OCI-LY3 (cell line): ENCODE measurements around the gene PET117.

ENCODE experiments used
- EZH2phosphoT487 ChIP-seq: fragments of 200-600 bp; shearing (Covaris generic); IDR thresholded peaks from 2 replicates; pipeline ENCODE4 v1.6.1; 2018; ENCODE audit warnings: antibody characterized with exemption, mixed run types, low read depth
- TF ChIP-seq, protein P1 (sequence below): fragments of 200-600, 300-600 bp; sonication (generic); IDR thresholded peaks from 2 replicates; pipeline ENCODE4 v1.5.1; 2014; ENCODE audit warnings: antibody characterized with exemption, low read length, low read depth

DNA sequence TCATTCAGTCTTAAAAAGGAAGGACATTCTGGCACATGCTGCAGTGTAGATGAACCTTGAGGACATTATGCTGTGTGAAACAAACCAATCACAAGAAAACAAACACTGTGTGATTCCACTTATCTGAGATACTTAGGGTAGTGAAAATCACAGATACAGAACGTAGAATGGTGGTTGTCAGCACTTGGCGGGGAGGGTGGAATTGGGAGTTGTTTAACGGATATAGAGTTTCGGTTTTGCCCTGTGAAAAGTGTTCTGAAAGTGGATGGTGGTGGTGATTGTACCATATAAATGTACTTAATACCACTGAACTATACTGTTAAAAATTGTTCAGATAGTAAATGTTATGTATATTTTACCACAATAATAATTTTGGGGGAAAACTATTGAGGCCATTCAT lies 18.4 kb downstream of the PET117 start:
- TF ChIP-seq, protein P1, sequence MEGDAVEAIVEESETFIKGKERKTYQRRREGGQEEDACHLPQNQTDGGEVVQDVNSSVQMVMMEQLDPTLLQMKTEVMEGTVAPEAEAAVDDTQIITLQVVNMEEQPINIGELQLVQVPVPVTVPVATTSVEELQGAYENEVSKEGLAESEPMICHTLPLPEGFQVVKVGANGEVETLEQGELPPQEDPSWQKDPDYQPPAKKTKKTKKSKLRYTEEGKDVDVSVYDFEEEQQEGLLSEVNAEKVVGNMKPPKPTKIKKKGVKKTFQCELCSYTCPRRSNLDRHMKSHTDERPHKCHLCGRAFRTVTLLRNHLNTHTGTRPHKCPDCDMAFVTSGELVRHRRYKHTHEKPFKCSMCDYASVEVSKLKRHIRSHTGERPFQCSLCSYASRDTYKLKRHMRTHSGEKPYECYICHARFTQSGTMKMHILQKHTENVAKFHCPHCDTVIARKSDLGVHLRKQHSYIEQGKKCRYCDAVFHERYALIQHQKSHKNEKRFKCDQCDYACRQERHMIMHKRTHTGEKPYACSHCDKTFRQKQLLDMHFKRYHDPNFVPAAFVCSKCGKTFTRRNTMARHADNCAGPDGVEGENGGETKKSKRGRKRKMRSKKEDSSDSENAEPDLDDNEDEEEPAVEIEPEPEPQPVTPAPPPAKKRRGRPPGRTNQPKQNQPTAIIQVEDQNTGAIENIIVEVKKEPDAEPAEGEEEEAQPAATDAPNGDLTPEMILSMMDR, result no peak
- no peak for TF ChIP-seq EZH2phosphoT487
